ENCODE data around the gene PLSCR2.
"Not testable (repeated sequence)": the region's sequence is repeated elsewhere in the genome, so short reads cannot be mapped to it uniquely, and the experiment has no call there.

The PLSCR2 gene

DNA sequence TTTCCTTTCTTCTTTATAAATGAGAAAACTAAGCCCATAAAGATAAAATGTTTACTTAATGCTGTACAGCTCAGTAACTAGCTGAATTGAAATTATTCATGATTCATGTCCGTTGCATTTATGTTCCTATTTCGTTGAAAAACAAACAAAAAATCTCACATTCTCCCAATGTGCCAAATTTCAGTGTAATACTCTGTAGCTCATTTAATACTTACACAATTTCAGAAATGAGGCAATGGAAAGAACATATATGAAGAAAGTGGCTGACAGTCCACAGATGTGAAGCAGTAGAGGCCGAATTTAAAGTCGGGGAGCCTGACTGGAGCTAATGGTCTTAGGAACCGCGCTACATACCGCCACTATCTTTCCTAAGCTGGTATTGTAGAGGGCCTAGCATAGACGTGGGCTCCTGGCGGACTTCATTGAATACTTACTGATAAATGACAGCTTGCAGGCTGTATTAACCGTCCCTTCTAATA, 651 bp downstream of the PLSCR2 start:
- Mint-ChIP-seq H3K4me3 (peak overlapping the region; percentile 74), H3K27ac (peak overlapping the region; percentile 79), H3K9me3 (no peaks in the 10 kb centered on the region), H3K4me1 (ENCODE audit: low read depth) (peaks cover 25% of the 10 kb centered on the region), H3K27me3 (no peaks in the 10 kb centered on the region), H3K36me3 (ENCODE audit: low read depth) (no peaks in the 10 kb centered on the region)
- DNase-seq: no peak

DNA sequence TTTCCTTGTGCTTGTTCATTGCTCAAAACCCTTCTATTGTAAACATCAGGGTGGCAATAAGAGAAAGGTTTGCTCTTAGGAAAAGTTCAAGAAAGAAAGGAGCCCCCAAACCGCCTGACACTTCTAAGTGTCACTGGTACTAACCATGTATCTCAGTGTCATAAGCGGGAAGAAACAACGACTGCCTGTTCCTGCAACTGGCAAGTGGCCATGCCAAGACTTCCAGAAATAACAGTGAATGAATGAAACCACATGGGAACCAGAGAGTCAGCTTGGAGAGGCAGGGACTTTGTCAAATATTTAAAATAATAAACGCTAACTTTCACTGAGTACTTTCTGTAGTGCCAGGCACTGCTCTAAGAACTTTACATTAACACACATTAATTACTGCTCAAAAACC, 1.1 kb downstream of the PLSCR2 start:
- Mint-ChIP-seq H3K4me3 (no peak overlapping the region), H3K27ac (no peak overlapping the region)

GRCh38 chr3:146466604-146467003, 2.8 kb downstream of the PLSCR2 start:
- H3K4me3 Mint-ChIP-seq: no peak overlapping the region

More for the DNA sequence above, 1.1 kb downstream of the PLSCR2 start:
- DNase-seq: no peak
- no peaks in the 10 kb centered on the region for H3K36me3 Mint-ChIP-seq (ENCODE audit: low read depth)
- H3K4me1 Mint-ChIP-seq (ENCODE audit: low read depth): peaks cover 29% of the 10 kb centered on the region
- no peaks in the 10 kb centered on the region for H3K9me3 Mint-ChIP-seq
- no peaks in the 10 kb centered on the region for H3K27me3 Mint-ChIP-seq

DNA sequence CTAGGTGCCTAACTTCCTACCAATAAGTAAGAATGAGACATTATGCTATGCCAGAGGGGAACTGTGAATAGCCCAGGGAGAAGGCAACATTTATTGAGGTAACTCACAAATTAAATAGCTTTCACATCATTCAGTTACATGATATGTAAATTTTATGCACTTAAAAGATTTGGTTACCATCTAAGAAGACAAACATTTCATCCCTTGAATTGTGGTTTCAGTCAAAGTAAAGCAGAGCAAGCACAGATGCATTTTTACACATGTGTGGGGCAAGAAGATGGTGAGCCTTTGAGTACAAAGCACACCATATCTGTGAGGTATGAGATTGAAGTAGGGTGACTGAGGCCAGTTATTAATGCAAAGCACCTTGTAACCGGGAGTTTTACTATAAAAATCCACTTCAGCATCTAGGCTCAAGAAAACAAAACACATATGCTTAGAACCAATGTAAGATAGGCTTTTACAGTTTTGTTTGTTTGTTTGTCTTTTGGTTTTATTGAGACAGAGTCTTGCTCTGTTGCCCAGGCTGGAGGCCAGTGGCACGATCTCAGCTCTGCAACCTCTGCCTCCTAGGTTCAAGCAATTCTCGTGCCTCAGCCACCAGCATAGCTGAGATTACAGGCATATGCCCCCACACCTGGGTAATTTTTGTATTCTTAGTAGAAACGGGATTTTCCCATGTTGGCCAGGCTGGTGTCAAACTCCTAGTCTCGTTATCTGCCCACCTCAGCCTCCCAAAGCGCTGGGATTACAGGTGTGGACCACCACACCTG, 3.5 kb downstream of the PLSCR2 start:
- Mint-ChIP-seq H3K9me3 (no peaks in the 10 kb centered on the region), H3K27me3 (no peaks in the 10 kb centered on the region), H3K27ac (no peak overlapping the region), H3K4me1 (ENCODE audit: low read depth) (peaks cover 29% of the 10 kb centered on the region), H3K36me3 (ENCODE audit: low read depth) (no peaks in the 10 kb centered on the region), H3K4me3 (no peak overlapping the region)
- DNase-seq: no peak

More at GRCh38 chr3:146466604-146467003, 2.8 kb downstream of the PLSCR2 start:
- Mint-ChIP-seq H3K4me1 (ENCODE audit: low read depth) (peaks cover 29% of the 10 kb centered on the region), H3K36me3 (ENCODE audit: low read depth) (no peaks in the 10 kb centered on the region), H3K27ac (no peak overlapping the region), H3K27me3 (no peaks in the 10 kb centered on the region), H3K9me3 (no peaks in the 10 kb centered on the region)
- no peak for DNase-seq

GRCh38 chr3:146464783-146465182, 4.6 kb downstream of the PLSCR2 start:
- no peaks in the 10 kb centered on the region for H3K9me3 Mint-ChIP-seq
- peaks cover 31% of the 10 kb centered on the region for H3K4me1 Mint-ChIP-seq (ENCODE audit: low read depth)

GRCh38 chr3:146464005-146464595, 5.3 kb downstream of the PLSCR2 start:
- no peak overlapping the region for H3K4me3 Mint-ChIP-seq
- H3K9me3 Mint-ChIP-seq: no peaks in the 10 kb centered on the region
- no peak for DNase-seq
- no peaks in the 10 kb centered on the region for H3K36me3 Mint-ChIP-seq (ENCODE audit: low read depth)
- peaks cover 26% of the 10 kb centered on the region for H3K4me1 Mint-ChIP-seq (ENCODE audit: low read depth)
- peak overlapping the region; percentile 67 for H3K27ac Mint-ChIP-seq
- H3K27me3 Mint-ChIP-seq: no peaks in the 10 kb centered on the region

More at GRCh38 chr3:146464783-146465182, 4.6 kb downstream of the PLSCR2 start:
- Mint-ChIP-seq H3K4me3 (no peak overlapping the region), H3K27me3 (no peaks in the 10 kb centered on the region), H3K27ac (no peak overlapping the region), H3K36me3 (ENCODE audit: low read depth) (no peaks in the 10 kb centered on the region)
- DNase-seq: no peak

- H3K9me3 Mint-ChIP-seq: no peaks in the 10 kb centered on the region
- no peak overlapping the region for H3K27ac Mint-ChIP-seq
- H3K27me3 Mint-ChIP-seq: no peaks in the 10 kb centered on the region
- peaks cover under 1% of the 10 kb centered on the region for H3K4me1 Mint-ChIP-seq (ENCODE audit: low read depth)
- no peaks in the 10 kb centered on the region for H3K36me3 Mint-ChIP-seq (ENCODE audit: low read depth)
- DNase-seq: no peak
- H3K4me3 Mint-ChIP-seq: no peak overlapping the region
These were observed 14.6 kb downstream of the PLSCR2 start for GRCh38 chr3:146454796-146455195.

GRCh38 chr3:146449613-146450012, 19.7 kb downstream of the PLSCR2 start:
- Mint-ChIP-seq H3K4me3 (no peak overlapping the region), H3K36me3 (ENCODE audit: low read depth) (no peaks in the 10 kb centered on the region), H3K27me3 (peaks cover 11% of the 10 kb centered on the region), H3K9me3 (peaks cover 24% of the 10 kb centered on the region), H3K27ac (no peak overlapping the region), H3K4me1 (ENCODE audit: low read depth) (no peaks in the 10 kb centered on the region)
- DNase-seq: no peak

- Mint-ChIP-seq H3K4me3 (no peak overlapping the region), H3K36me3 (ENCODE audit: low read depth) (no peaks in the 10 kb centered on the region), H3K27ac (no peak overlapping the region), H3K4me1 (ENCODE audit: low read depth) (no peaks in the 10 kb centered on the region), H3K9me3 (peaks cover 27% of the 10 kb centered on the region), H3K27me3 (peaks cover 11% of the 10 kb centered on the region)
- DNase-seq: no peak
These were observed 20.3 kb downstream of the PLSCR2 start for GRCh38 chr3:146449076-146449475.

- Mint-ChIP-seq H3K9me3 (peaks cover 27% of the 10 kb centered on the region), H3K36me3 (ENCODE audit: low read depth) (no peaks in the 10 kb centered on the region), H3K27me3 (peaks cover 11% of the 10 kb centered on the region), H3K4me3 (no peak overlapping the region), H3K4me1 (ENCODE audit: low read depth) (no peaks in the 10 kb centered on the region), H3K27ac (no peak overlapping the region)
- no peak for DNase-seq
These were observed 23.3 kb downstream of the PLSCR2 start for GRCh38 chr3:146446026-146446425.

DNA sequence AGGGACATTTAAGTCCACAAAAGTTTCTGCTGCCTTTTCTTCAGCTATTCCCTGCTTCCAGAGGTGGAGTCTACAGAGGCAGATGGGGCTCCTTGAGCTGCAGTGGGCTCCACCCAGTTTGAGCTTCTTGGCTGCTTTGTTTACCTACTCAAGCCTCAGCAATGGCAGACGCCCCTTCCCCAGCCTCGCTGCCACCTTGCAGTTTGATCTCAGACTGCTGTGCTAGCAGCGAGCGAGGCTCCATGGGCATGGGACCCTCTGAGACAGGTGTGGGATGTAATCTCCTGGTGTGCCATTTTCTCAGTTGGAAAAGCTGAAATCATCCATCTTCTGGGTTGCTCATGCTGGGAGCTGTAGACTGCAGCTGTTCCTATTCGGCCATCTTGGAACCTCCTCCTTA, 29.1 kb downstream of the PLSCR2 start:
- H3K4me1 Mint-ChIP-seq (ENCODE audit: low read depth); DNase-seq; H3K27ac Mint-ChIP-seq; H3K4me3 Mint-ChIP-seq; H3K27me3 Mint-ChIP-seq; H3K36me3 Mint-ChIP-seq (ENCODE audit: low read depth): not testable (repeated sequence)
- H3K9me3 Mint-ChIP-seq: peaks cover 16% of the 10 kb centered on the region

DNA sequence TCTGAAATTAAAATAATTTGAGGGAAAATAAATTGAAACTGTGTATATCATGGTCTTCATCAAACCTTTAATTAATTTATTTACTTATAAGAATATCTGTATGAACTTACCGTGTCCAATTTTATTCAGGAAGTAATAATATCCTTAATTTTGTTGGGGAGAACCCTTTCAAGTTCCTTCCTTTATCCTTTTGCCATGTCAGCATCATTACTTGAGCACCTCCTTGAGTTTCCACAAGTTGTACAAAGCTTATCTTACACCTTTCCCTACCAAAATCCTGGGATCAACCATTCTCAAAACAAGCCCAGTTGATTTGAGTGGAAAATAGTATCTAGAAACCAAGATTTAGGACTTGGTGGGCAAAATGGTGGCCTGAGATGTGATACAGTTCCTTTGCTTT, 37.3 kb downstream of the PLSCR2 start:
- H3K36me3 Mint-ChIP-seq (ENCODE audit: low read depth): no peaks in the 10 kb centered on the region
- no peaks in the 10 kb centered on the region for H3K4me1 Mint-ChIP-seq (ENCODE audit: low read depth)
- peaks cover 8% of the 10 kb centered on the region for H3K9me3 Mint-ChIP-seq
- H3K27ac Mint-ChIP-seq: no peak overlapping the region
- no peak overlapping the region for H3K4me3 Mint-ChIP-seq
- H3K27me3 Mint-ChIP-seq: peaks cover 5% of the 10 kb centered on the region
- DNase-seq: no peak

DNA sequence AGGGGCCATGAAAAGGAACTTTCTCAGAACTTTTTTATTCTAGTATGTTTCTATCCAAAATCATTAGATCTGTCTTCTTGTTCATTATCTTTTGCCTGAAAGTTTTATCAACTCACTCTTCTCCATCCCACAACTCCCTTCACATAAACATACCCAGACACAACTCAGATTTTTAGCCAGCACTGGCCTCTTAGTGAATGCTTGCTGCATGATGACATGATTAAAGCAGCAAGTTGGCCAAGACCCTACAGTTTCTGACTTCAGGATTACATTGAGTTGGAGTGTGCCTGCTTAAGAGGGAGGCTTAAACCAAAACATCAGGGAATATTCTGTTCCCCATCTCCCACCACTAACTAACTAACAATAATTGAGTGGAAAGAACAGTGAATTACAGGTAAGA, 38.1 kb downstream of the PLSCR2 start:
- Mint-ChIP-seq H3K4me3 (no peak overlapping the region), H3K27ac (no peak overlapping the region)

GRCh38 chr3:146425341-146425740, 44.0 kb downstream of the PLSCR2 start:
- H3K36me3 Mint-ChIP-seq (ENCODE audit: low read depth): no peaks in the 10 kb centered on the region

More for the DNA sequence above, 38.1 kb downstream of the PLSCR2 start:
- H3K36me3 Mint-ChIP-seq (ENCODE audit: low read depth): no peaks in the 10 kb centered on the region
- no peak for DNase-seq
- peaks cover 5% of the 10 kb centered on the region for H3K27me3 Mint-ChIP-seq
- no peaks in the 10 kb centered on the region for H3K4me1 Mint-ChIP-seq (ENCODE audit: low read depth)
- H3K9me3 Mint-ChIP-seq: peaks cover 8% of the 10 kb centered on the region

More at GRCh38 chr3:146425341-146425740, 44.0 kb downstream of the PLSCR2 start:
- H3K27ac Mint-ChIP-seq: no peak overlapping the region
- H3K27me3 Mint-ChIP-seq: peaks cover 14% of the 10 kb centered on the region
- H3K4me1 Mint-ChIP-seq (ENCODE audit: low read depth): no peaks in the 10 kb centered on the region
- H3K4me3 Mint-ChIP-seq: no peak overlapping the region
- H3K9me3 Mint-ChIP-seq: peaks cover 7% of the 10 kb centered on the region
- DNase-seq: no peak

Measured in activated T-cell treated with anti-CD3 and anti-CD28 coated beads, Interleukin-2, amount 50 U/mL, for 24 hours (primary cell).